GM21619 (cell line): ENCODE results near the gene MEF2A.
"Not testable (repeated sequence)": the region's sequence is repeated elsewhere in the genome, so short reads cannot be mapped to it uniquely, and the experiment has no call there.

ENCODE experiments used
- ATAC-seq: cut with Tn5 transposase; IDR thresholded peaks from one replicate; pipeline ENCODE4 v1.9.1; 2021; ENCODE audit not compliant: unreplicated experiment

The MEF2A gene

DNA sequence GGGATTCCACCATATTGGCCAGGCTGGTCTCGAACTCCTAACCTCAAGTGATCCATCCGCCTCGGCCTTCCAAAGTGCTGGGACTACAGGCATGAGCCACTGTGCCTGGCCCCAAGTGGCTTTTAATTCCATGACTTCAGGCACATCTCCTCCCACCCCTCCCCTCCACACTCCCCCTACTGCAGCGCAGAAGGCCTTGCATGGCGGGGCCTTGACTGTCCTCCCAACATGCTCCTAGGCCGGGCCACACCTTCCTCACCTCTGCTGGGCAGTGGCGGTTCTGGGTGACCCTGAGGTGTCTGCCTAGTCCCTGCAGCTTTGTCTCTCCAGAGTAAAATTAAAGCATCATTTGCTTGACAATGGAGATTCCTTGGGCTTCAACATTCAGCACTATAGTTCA, 160.5 kb downstream of the MEF2A start:
- no peak for ATAC-seq

DNA sequence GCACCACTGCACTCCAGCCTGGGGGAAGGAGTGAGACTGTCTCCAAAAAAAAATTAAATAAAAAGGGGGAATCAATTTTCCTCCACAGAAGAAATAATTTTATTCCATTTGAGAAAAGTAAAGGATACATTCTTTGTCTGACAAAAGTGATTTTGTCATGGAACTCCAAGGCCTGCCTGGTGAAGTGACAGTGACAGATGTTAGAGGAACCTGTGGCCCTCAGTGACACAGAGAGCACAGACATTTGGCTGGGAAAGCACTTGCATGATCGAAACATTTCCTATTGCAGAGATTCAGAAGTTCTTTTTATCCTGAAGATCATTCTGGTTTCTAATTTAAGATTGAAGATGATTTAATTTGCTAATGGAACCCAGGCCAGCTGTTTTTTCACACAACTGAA, 161.5 kb downstream of the MEF2A start:
- ATAC-seq: no peak

DNA sequence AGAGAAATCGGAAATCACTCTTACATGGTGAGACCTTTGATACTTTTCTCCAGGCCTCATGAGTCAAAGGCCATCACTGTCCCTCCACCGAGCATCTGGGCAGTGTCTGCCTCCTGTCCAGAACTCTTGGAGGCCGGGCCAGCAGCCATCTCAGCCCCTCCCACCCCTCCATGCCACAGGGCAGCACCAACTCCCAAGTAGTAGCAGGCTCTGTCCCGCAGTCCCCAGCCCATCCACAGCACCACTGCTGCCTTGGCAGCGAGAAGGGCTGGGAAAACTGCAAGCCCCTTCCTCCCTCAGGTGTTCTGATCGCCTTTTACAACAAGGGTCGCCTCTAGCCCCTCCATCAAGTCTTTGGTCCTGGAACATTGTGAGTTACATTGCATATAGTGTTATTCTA, 161.9 kb downstream of the MEF2A start:
- no peak for ATAC-seq

DNA sequence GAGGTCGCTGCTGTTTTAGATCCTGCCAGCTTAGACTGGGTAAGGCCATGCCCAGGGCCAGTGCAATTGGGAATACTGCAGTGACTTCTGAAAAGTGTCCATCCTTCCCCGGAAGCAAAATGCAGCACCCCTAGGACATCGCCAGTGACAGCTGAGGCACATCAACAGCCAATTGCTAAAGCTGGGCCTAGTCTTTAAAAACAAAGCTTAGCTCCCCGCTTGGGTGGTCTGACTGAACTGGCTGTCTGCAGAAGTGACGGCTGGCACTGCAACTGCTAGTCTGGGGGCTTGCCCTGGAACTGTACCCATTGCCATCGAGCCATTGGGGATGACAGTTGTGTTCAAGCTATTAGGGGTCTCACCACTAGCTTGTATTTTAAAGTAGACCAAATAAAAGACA, 163.1 kb downstream of the MEF2A start:
- no peak for ATAC-seq

DNA sequence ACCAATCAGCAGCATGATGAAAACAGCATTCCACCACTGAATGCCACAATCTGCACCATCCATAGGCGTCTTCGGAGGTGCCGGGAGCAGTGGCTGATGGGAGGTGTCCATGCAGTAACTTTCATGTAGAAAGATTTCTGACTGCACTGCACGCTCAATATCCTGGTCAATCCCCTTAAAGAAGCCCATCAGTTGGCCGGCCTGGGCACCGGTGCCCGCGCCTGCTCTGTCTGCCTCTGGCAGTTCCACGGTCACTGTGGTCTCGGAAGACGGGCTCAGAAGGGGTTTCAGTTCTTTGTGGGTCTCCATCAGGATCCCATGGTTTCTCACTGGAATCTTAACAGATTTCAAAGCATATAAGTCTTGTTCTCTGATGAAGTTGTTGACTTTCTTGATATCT, 163.5 kb downstream of the MEF2A start:
- no peak for ATAC-seq

DNA sequence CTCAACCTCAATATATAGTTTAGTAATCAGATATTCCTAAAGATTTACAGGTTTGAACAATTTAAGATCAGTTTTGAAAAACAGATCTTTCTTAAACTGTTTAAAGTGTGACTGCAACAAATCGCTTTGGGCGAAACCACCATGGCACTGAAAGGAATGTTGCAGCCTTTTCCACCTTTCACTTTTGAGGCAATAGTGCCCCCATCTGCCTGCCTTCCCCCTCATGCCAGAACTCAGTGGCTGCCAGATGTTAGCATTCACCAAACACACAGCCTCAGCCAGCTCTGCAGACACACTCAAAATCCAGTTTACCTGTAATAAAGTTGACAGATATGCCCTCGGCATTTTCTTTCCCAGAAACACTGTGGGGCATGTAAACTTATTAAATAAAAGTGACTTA, 164.1 kb downstream of the MEF2A start:
- ATAC-seq: no peak

DNA sequence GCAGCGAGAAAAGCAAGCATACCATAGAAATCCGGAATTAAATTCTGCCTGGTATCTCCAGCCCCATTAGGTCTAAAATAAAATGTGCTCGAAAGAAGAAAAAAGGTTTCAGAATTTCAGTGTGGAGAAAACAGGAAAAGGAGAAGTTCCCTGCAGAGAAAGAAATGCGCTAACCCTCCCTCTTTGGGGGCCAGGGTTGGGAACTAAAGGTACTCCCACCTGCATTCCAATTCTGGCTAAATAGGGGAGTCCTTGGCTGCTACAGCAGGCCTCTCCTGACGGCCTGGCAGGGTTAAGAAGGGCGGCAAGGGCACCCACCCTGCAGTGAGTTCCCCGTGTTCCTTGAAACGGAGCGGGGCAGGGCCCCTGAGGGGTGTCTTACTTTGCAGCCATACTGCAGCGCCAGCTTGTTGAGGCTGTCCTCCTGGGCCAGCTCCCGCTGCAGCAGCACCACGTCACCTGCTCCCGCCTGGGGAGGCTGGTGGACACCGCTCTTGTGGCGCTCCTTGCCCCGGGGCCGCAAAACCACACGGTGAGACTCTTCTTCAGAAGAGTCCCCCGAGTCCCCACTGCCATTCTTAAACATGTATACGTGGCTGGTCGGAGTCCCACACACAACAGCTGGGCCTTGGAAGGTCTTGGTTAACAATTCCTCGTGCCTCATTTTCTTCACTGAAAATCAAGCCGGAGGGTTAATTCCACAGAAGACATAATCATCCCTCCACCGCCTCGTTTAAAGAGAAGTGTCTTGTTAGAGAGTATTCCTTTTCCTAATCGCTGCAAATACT, 165.7 kb downstream of the MEF2A start:
- ATAC-seq: no peak

DNA sequence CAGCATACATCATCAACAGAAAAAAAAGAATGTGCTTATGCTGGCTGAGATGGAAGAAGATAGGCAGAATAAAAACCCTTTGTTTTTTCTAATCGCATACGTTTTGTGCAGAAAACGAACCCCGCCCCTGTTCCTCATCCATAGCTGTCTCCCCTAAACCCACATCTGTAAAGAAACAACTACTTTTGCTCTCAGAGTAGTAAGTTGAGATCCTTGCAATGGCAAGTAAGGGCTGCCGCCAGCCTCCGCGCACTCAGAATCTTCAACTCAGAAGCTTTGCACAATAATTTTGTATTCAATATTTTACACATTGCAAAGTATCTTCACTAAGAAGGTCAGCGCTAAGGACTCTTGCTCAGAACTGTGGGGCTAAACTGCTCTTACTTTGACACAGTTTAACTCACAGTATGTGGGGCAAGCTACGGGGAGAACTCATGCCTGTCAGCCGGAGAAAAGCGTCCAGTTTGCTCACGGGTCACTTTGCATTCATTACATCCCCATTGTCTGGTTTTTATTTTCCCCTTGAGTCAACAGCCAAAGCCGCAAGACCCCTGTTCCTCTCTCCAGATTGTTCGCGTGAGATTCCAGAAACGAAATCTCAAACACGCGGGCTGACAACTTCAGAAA, 166.5 kb downstream of the MEF2A start:
- no peak for ATAC-seq

DNA sequence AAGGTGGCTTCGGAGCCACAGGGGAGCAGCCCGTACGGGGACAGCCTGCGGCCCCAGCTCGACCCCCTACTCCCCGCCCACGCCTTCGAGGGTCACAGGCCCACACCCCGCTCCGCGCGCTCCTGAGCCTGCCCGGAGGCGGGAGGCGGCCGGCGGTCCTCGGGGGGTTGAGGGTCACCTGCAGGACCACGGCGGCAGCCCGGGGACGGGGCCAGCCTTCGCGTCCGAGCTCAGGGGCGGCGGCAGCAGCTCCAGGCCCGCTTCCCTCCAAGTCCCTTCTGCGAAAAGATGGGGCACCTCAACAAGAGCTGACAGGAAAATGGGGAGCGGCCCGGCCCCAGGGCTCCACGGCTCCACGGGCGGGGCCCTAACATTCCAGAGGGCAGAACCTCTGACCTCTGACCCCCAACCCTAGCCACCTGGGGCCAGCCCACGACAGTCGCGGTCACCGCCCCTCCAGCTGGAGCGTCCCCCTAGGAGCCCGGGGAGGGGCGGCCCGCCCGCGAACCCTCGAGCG, 167.0 kb downstream of the MEF2A start:
- ATAC-seq: peak; percentile 27

DNA sequence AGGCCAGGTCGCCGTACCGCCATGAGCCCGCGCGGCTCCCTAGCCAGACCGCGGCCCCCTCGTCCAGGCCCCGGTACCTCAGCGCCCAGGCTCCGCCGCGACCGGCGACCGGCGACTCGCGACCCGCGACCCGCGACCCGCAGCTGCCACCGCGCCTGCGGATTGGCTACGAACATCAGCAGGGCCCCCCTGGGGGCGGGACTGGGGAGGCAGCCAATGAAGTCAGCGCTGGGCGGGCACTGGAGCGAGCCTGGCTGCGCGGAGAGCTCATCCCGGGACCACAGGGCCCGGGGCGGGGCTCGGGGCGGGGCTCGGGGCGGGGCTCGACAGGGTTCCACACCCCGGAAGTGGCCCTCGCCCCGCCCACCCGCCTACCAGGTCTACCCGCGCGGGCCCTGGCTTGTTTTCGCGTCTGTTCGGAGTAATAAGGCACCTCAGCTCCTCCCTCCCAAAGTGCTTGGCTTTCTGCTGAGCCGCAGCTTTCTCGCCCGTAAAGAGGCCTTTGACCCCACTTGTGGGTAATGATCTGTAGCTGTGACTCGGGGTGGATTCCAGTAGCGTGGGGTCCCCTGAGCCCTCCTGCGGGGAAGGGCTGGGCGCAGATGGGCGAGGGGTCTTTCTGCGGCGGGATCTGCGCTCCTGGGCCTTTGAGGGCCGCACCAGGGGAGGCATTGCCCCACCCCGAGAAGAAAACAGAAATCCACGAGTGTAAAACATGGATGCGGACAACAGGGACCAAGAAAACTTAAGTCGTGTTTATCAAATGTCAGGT, 167.7 kb downstream of the MEF2A start, which contains the start of gene LYSMD4:
Gene LYSMD4, minus strand, starts transcription at position 170 of the 772 bp plus-strand sequence. CDS start 1,438 bp downstream, outside the sequence.
- ATAC-seq: peak; percentile 99

DNA sequence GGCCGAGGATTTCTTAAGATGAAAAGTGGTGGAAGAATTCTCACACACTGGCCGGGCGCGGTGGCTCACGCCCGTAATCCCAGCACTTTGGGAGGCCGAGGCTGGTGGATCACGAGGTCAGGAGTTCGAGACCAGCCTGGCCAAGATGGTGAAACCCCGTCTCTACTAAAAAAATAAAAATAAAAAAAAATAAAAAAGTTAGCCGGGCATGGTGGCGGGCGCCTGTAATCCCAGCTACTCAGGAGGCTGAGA, 168.2 kb downstream of the MEF2A start:
- ATAC-seq: not testable (repeated sequence)

DNA sequence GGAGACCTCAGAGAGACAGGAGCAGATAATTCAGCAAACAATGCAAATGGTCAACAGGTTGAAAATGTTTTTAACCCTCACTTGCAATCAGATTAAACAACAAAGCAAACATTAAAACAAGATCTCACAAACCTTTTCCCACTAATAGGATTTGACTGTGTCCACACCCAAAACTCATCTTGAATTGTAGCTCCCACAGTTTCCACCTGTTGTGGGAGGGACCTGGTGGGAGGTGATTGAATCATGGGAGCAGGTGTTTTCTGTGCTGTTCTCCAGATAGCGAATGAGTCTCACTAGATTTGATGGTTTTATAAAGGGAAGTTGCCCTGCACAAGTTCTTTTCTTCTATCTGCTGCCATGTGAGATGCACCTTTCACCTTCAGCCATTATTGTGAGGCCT, 168.8 kb downstream of the MEF2A start:
- no peak for ATAC-seq

DNA sequence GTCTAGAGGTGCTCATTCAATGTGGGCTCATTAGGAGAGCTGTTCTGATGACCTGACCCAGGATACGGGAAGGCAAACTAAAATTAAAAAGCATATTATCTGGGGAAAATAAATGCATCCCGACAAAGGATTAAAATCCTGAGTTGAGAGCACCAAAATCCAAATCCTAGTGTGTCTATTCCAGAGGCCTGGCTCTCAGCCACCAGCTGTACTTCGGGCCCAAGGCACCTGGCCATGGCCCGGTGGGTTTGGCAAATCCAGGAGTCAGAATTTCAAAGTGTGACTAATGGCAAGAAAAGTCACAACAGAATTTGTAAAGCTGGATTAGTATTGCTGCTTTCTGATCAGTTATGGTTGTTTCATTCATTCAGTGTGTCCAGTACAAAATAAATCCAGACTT, 170.1 kb downstream of the MEF2A start:
- ATAC-seq: no peak

DNA sequence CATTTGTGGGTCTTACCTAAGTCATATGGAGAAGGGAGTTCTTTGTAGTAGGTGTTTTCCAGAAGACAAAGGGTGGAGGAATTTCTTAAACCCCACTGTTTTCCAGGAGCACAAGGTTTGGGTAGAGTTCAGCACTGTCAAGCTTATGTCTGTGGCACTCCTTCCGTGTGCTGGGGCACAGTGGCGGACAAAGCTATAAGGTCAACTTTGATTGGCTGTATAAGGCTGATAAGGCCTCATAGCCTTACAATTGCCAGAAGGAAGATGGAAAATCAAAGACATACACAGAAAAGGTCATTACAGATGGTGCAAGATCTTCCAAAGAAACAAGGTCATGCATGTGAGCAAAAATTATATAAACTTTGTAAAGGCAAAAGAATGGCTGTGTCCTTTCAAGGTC, 170.9 kb downstream of the MEF2A start:
- ATAC-seq: no peak

DNA sequence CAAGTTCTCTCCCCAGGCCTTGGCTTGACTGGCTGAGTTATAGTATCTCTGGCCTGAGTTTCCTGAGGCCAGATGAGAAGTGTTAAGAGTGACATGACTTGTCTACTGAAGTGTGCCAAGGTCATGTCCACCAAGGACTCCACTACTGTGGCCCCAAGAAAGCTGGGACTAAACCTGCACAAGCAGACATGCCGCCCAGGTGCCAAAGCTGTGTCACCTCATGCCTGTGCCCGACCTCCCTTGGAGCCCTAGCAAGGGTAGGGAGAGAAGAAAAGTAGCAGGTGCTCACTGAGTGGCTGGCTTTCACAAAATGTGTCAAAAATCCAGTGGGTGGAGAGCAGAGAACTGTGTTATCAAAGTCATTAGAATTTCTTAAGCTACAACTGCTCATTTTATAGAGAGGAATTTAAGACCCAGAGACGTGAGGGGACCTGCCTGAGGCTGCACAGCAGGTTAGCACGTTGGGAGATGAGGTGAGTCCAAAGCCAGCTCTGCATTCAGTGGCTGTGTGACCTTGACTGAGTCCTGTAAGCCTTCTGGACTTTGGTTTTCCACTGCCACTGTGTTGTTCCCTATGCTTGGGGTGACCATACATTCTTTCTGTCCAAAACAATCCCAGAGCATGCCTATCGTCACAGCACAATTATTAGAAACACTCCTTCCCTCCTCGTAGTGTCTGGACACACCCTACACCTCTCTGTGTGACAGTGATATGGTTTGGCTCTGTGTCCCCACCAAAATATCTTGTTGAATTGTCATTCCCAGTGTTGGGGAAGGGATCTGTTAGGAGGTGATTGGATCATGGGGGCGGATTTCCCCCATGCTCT, 172.4 kb downstream of the MEF2A start:
- ATAC-seq: no peak

DNA sequence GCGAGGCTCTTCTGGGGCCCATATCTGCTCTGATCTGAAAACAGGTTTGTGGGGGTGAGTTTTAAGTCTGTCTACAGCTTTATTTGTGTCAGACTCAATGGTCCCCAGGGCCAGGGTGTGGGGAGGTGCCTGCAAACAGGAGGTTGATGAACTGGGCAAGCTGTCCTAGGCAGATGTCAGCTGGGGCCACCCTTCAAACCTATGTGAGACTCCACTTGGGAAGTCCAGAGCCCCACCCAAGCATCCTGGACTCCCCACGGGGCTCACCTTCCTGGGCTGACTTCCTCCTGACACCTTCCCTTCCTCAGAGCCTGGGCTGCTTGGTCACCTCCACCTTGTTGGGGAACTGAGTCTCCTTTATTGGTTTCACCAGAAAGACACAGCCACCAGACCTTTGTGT, 176.1 kb downstream of the MEF2A start:
- ATAC-seq: no peak

DNA sequence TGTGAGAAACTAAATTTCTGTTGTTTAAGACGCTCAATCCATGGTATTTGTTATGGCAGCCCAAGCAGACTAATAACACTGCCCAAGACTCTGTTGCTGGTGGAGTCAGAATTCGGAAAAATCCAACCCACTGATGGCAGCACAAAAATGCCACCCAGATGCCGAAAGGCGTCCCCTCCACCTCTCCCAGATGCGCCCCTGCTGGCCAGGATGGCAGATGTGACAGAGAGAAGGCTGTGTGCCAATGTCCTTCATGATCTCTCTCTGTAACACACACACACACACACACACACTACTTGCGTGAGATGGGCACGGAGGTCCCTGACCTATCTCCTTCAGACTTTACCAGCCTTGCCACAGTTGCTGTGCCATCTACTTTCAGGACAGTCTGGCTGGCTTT, 178.4 kb downstream of the MEF2A start:
- ATAC-seq: no peak

DNA sequence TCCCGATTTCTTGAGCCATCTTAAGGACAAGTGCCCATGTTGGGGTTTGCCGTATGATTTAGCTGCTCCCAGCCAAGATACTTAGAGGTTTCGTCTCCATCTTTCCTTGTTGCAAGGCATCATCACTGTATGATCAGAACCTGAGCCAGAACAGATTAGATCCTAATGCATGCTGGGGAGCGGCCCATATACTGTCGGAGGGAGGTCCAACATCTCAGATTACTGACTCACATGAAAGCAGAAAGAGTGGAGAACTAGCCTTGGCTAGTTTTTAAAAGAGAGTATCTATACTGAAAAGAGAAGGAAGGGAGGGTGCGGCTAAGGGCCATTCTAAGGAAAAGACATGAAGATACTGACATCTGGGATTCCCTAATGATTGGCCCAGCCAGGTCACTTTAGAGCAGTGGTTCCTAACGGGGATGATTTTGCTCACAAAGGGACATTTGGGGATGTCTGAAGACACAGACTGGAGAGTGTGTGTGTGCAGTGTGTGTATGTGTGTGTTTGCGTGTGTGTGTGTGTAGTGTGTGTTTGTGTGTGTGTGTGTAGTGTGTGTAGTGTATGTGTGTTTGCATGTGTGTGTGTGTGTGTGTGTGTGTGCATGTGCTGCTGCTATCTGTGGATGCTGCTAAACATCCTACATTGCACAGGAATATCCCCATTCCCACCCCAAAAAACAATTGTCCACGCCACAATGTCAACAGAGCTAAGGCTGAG, 179.7 kb downstream of the MEF2A start:
- ATAC-seq: no peak

DNA sequence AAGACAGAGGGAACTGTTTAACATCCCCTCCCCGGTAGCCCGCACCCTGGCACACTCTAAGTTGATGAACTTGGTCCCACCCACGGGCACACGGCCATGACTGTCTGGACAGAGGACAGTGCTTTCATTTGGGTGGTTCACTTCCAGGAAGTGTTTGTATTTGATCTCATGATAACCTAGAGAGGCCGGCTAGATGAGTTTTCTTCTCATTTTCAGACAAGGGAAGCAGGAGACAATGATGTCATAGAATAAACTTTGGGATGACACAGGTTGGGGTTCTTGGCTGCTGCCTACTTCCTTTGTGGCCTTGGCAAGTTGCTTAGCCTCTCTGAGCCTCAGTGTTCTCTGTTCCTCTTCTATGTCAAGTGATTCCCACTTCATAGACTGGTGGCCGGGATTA, 183.6 kb downstream of the MEF2A start:
- ATAC-seq: no peak

DNA sequence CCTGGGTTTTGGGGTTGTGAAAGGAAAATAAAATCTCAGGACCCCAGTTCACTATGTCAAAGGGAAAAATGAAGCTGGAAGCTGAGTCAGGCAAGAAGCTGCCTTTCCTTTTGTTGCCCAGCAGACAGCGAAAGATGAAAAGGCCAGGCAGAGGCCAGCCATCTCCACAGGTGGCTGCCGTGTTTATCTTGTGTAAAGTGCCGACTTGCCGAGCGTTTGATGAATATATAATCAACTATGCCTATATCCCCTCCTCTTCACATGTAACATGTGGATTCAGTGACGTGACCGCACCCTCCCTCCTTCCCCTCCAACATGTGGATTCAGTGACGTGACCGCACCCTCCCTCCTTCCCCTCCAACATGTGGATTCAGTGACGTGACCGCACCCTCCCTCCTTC, 184.5 kb downstream of the MEF2A start:
- not testable (repeated sequence) for ATAC-seq
